Measurements from ENCODE around the gene HERC2. TPM values are rescaled to one million over a fixed set of nuclear protein-coding genes. Genes with fewer than 3 reads are reported as not detected.

Gene HERC2
- total and polyA plus RNA-seq, 2 of the 8 experiments (the other 6 are each of a cell fraction or from before 2014, with no cell fraction given) = 83.0 to 88.7 TPM

DNA sequence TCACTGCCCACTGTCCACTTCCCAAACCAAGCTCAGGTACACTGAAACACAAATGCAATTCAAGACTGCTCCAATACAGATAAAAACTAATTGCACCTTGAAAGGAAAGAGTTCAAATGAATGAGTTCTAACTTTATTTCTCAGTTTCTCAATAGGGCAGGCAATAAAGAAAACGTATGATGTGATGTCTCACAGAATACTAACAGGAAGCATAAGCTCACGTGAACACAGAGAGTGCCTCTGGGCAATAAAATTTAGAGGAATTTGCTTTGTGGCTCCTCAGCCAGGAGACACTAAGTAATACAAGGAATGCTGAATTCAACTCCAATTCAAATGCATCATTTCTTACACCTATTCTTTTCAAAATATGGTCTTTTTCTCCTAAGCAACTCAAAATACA is 140.6 kb downstream of the HERC2 start:
- no peaks in the 10 kb centered on the region for H3K79me2 ChIP-seq (ENCODE audit: control insufficient read depth in 1 of 2, insufficient read depth in 2 of 2, low read length in 2 of 2)
- no peak overlapping the region for H3K23ac ChIP-seq (ENCODE audit: insufficient read length)
- no peak overlapping the region for H4K91ac ChIP-seq (replicated peaks; ENCODE audit: insufficient read length, low read length)
- H3K4me1 ChIP-seq (replicated peaks in 1 of 4; ENCODE audit: control insufficient read depth in 3 of 4, insufficient read depth in 4 of 4, low read length in 3 of 4) = no peaks in the 10 kb centered on the region
- no peaks in the 10 kb centered on the region for H3K23me2 ChIP-seq (ENCODE audit: low read depth, low read length)
- H3K14ac ChIP-seq (ENCODE audit: insufficient read length) = no peak overlapping the region
- no peak overlapping the region for H4K8ac ChIP-seq (ENCODE audit: extremely low read depth, insufficient read depth, low read length)
- ChIA-PET CTCF (ENCODE audit: partially characterized antibody) (no interaction called here), POLR2A (ENCODE audit: partially characterized antibody) (no interaction called here)
- whole genome bisulfite sequencing, 2 experiments (ENCODE audit: extremely low coverage in 1 of 2, insufficient coverage in 1 of 2, insufficient read length in 1 of 2, insufficient replicate concordance in 2 of 2, low coverage in 1 of 2, low lambda C conversion rate in 2 of 2, missing lambda C conversion rate in 1 of 2) = 87% methylated on average over 2 of the region's 2 CpGs; no CpG with 5 or more reads in 1 of the 2 experiments
- H2BK5ac ChIP-seq (ENCODE audit: low read depth, low read length) = no peak overlapping the region
- H3K4ac ChIP-seq (replicated peaks; ENCODE audit: insufficient read length, low read depth, low read length) = no peak overlapping the region
- H4K5ac ChIP-seq (ENCODE audit: insufficient read length, low read depth, low read length) = no peak overlapping the region
- no peak overlapping the region for H2BK15ac ChIP-seq (ENCODE audit: low read length)
- no peak overlapping the region for H3K56ac ChIP-seq (replicated peaks; ENCODE audit: insufficient read length, low read depth, low read length)
- H3K79me1 ChIP-seq (ENCODE audit: low read depth, low read length) = no peaks in the 10 kb centered on the region
- no peak overlapping the region for H3K9ac ChIP-seq (replicated peaks in 1 of 4; ENCODE audit: extremely low read depth in 1 of 4, low read depth in 3 of 4, low read length in 3 of 4)
- no peak overlapping the region for H3K27ac ChIP-seq (ENCODE audit: low read depth, low read length)
- H3K36me3 ChIP-seq (ENCODE audit: control insufficient read depth in 2 of 4, insufficient read depth in 4 of 4, low read length in 3 of 4) = peaks cover 9 to 38% (median 32%) of the 10 kb centered on the region in 4 experiments
- FAIRE-seq (no peak), DNase-seq (ENCODE audit: low read depth in 1 of 2, low spot score in 2 of 2) (no peak)
- H3K18ac ChIP-seq (ENCODE audit: extremely low read depth, low read length) = no peak overlapping the region
- H3K9me3 ChIP-seq (ENCODE audit: insufficient read depth in 2 of 2, low read depth in 1 of 2, low read length in 1 of 2) = no peaks in the 10 kb centered on the region
- no peak overlapping the region for H2BK20ac ChIP-seq (ENCODE audit: low read length)
- no peak overlapping the region for H2AFZ ChIP-seq (ENCODE audit: low read length)
- no peak overlapping the region for H3K4me2 ChIP-seq (ENCODE audit: insufficient read depth in 1 of 2, low read depth in 2 of 2, low read length in 2 of 2)
- H4K20me1 ChIP-seq (replicated peaks in 1 of 2; ENCODE audit: control insufficient read depth in 1 of 2, insufficient read depth in 2 of 2, low read length in 2 of 2) = peaks cover 1% of the 10 kb centered on the region in 2 experiments
- no peak overlapping the region for H2BK12ac ChIP-seq (ENCODE audit: low read depth, low read length)
- H3K27me3 ChIP-seq (replicated peaks in 1 of 4; ENCODE audit: control insufficient read depth in 3 of 4, extremely low read depth in 1 of 4, insufficient read depth in 3 of 4, low read length in 3 of 4) = no peaks in the 10 kb centered on the region
- H2BK120ac ChIP-seq (replicated peaks; ENCODE audit: low read depth, low read length) = no peak overlapping the region
- no peak overlapping the region for H2AK5ac ChIP-seq (ENCODE audit: low read depth, low read length)
- H3K4me3 ChIP-seq (ENCODE audit: extremely low read depth in 1 of 4, insufficient read depth in 2 of 4, low read depth in 3 of 4, low read length in 4 of 4) = no peak overlapping the region
- TF ChIP-seq, protein P1, sequence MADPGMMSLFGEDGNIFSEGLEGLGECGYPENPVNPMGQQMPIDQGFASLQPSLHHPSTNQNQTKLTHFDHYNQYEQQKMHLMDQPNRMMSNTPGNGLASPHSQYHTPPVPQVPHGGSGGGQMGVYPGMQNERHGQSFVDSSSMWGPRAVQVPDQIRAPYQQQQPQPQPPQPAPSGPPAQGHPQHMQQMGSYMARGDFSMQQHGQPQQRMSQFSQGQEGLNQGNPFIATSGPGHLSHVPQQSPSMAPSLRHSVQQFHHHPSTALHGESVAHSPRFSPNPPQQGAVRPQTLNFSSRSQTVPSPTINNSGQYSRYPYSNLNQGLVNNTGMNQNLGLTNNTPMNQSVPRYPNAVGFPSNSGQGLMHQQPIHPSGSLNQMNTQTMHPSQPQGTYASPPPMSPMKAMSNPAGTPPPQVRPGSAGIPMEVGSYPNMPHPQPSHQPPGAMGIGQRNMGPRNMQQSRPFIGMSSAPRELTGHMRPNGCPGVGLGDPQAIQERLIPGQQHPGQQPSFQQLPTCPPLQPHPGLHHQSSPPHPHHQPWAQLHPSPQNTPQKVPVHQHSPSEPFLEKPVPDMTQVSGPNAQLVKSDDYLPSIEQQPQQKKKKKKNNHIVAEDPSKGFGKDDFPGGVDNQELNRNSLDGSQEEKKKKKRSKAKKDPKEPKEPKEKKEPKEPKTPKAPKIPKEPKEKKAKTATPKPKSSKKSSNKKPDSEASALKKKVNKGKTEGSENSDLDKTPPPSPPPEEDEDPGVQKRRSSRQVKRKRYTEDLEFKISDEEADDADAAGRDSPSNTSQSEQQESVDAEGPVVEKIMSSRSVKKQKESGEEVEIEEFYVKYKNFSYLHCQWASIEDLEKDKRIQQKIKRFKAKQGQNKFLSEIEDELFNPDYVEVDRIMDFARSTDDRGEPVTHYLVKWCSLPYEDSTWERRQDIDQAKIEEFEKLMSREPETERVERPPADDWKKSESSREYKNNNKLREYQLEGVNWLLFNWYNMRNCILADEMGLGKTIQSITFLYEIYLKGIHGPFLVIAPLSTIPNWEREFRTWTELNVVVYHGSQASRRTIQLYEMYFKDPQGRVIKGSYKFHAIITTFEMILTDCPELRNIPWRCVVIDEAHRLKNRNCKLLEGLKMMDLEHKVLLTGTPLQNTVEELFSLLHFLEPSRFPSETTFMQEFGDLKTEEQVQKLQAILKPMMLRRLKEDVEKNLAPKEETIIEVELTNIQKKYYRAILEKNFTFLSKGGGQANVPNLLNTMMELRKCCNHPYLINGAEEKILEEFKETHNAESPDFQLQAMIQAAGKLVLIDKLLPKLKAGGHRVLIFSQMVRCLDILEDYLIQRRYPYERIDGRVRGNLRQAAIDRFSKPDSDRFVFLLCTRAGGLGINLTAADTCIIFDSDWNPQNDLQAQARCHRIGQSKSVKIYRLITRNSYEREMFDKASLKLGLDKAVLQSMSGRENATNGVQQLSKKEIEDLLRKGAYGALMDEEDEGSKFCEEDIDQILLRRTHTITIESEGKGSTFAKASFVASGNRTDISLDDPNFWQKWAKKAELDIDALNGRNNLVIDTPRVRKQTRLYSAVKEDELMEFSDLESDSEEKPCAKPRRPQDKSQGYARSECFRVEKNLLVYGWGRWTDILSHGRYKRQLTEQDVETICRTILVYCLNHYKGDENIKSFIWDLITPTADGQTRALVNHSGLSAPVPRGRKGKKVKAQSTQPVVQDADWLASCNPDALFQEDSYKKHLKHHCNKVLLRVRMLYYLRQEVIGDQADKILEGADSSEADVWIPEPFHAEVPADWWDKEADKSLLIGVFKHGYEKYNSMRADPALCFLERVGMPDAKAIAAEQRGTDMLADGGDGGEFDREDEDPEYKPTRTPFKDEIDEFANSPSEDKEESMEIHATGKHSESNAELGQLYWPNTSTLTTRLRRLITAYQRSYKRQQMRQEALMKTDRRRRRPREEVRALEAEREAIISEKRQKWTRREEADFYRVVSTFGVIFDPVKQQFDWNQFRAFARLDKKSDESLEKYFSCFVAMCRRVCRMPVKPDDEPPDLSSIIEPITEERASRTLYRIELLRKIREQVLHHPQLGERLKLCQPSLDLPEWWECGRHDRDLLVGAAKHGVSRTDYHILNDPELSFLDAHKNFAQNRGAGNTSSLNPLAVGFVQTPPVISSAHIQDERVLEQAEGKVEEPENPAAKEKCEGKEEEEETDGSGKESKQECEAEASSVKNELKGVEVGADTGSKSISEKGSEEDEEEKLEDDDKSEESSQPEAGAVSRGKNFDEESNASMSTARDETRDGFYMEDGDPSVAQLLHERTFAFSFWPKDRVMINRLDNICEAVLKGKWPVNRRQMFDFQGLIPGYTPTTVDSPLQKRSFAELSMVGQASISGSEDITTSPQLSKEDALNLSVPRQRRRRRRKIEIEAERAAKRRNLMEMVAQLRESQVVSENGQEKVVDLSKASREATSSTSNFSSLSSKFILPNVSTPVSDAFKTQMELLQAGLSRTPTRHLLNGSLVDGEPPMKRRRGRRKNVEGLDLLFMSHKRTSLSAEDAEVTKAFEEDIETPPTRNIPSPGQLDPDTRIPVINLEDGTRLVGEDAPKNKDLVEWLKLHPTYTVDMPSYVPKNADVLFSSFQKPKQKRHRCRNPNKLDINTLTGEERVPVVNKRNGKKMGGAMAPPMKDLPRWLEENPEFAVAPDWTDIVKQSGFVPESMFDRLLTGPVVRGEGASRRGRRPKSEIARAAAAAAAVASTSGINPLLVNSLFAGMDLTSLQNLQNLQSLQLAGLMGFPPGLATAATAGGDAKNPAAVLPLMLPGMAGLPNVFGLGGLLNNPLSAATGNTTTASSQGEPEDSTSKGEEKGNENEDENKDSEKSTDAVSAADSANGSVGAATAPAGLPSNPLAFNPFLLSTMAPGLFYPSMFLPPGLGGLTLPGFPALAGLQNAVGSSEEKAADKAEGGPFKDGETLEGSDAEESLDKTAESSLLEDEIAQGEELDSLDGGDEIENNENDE (IDR thresholded peaks at IDR 0.05; ENCODE audit: insufficient replicate concordance, low read length) = no peak
